DOHH2 (cell line): ENCODE measurements around the gene RIT2.

ENCODE experiments used
- H3F3A ChIP-seq: fragments of 200-600 bp; sonication (generic), shearing (Covaris generic); 2 replicates; pipeline ENCODE4 v1.6.0; 2016; ENCODE audit warnings: antibody characterized with exemption, mild to moderate bottlenecking; ENCODE audit not compliant: control insufficient read depth, insufficient read depth
- H3K27ac ChIP-seq: fragments of 200-600 bp; sonication (generic); 2 replicates; pipeline ENCODE4 v1.5.1; 2014; ENCODE audit warnings: low read depth, mild to moderate bottlenecking, low read length, moderate library complexity
- H3K27me3 ChIP-seq: fragments of 200-600 bp; sonication (generic); 2 replicates; pipeline ENCODE4 v1.6.1; 2014; ENCODE audit warnings: mild to moderate bottlenecking, low read length, mixed read lengths; ENCODE audit not compliant: control insufficient read depth
- H3K36me3 ChIP-seq: fragments of 200-600 bp; sonication (generic); 2 replicates; pipeline ENCODE4 v1.6.1; 2014; ENCODE audit warnings: mild to moderate bottlenecking, low read length, moderate library complexity, mixed read lengths; ENCODE audit not compliant: control insufficient read depth
- H3K4me1 ChIP-seq: fragments of 200-600 bp; sonication (generic); 2 replicates; pipeline ENCODE4 v1.6.1; 2014; ENCODE audit warnings: mild to moderate bottlenecking, low read length, mixed read lengths; ENCODE audit not compliant: control insufficient read depth
- H3K4me2 ChIP-seq: fragments of 200-600 bp; sonication (generic); 2 replicates; pipeline ENCODE4 v1.6.0; 2014; ENCODE audit warnings: mild to moderate bottlenecking, low read length, moderate library complexity
- H3K4me3 ChIP-seq: fragments of 200-600 bp; sonication (generic); 2 replicates; pipeline ENCODE4 v1.5.1; 2014; ENCODE audit warnings: mild to moderate bottlenecking, low read length, mixed read lengths
- H3K79me2 ChIP-seq: fragments of 200-600 bp; sonication (generic); 2 replicates; pipeline ENCODE4 v1.6.1; 2014; ENCODE audit warnings: mild to moderate bottlenecking, low read length, mixed read lengths; ENCODE audit not compliant: control insufficient read depth
- H3K9me2 ChIP-seq: fragments of 200-600 bp; sonication (generic); replicated peaks from 2 replicates; pipeline ENCODE4 v1.6.1; 2014; ENCODE audit warnings: mild to moderate bottlenecking, low read length, mixed read lengths; ENCODE audit not compliant: control insufficient read depth
- H3K9me3 ChIP-seq: fragments of 200-600 bp; sonication (generic); 2 replicates; pipeline ENCODE4 v1.6.1; 2014; ENCODE audit warnings: antibody characterized with exemption, low read length, mixed read lengths; ENCODE audit not compliant: control insufficient read depth, insufficient read depth
- H4K20me1 ChIP-seq: fragments of 200-600 bp; sonication (generic); 2 replicates; pipeline ENCODE4 v1.6.0; 2014; ENCODE audit warnings: low read depth, mild to moderate bottlenecking, antibody characterized with exemption, low read length, moderate library complexity; ENCODE audit not compliant: control insufficient read depth, insufficient read depth
- CTCF ChIP-seq: fragments of 200-600 bp; sonication (generic); IDR thresholded peaks from one replicate; pipeline ENCODE4 v1.5.1; 2014; ENCODE audit warnings: antibody characterized with exemption, mild to moderate bottlenecking, low read depth, low read length; ENCODE audit not compliant: poor library complexity, severe bottlenecking
- EZH2phosphoT487 ChIP-seq: fragments of 200-600 bp; sonication (generic); IDR thresholded peaks from 2 replicates; pipeline ENCODE4 v1.6.1; 2017; ENCODE audit warnings: borderline replicate concordance, mild to moderate bottlenecking, antibody characterized with exemption, low read length, moderate library complexity, mixed read lengths

RIT2 gene

GRCh38 chr18:42784632-42785031 is 330.9 kb downstream of the RIT2 start:
- no peaks in the 10 kb centered on the region for H3K27me3 ChIP-seq
- H3K36me3 ChIP-seq = no peaks in the 10 kb centered on the region
- no peaks in the 10 kb centered on the region for H3K9me2 ChIP-seq
- no peaks in the 10 kb centered on the region for H3K9me3 ChIP-seq
- no peaks in the 10 kb centered on the region for H3F3A ChIP-seq
- no peak overlapping the region for H3K4me2 ChIP-seq
- no peaks in the 10 kb centered on the region for H4K20me1 ChIP-seq
- no peaks in the 10 kb centered on the region for H3K79me2 ChIP-seq
- no peak overlapping the region for H3K27ac ChIP-seq
- no peak overlapping the region for H3K4me3 ChIP-seq
- TF ChIP-seq EZH2phosphoT487 (no peak), CTCF (no peak)
- H3K4me1 ChIP-seq = no peaks in the 10 kb centered on the region

- H3K79me2 ChIP-seq = no peaks in the 10 kb centered on the region
- H3K9me2 ChIP-seq = no peaks in the 10 kb centered on the region
- H3K4me3 ChIP-seq = no peak overlapping the region
- no peaks in the 10 kb centered on the region for H3K9me3 ChIP-seq
- no peaks in the 10 kb centered on the region for H3F3A ChIP-seq
- no peaks in the 10 kb centered on the region for H3K27me3 ChIP-seq
- H3K36me3 ChIP-seq = no peaks in the 10 kb centered on the region
- no peak for TF ChIP-seq EZH2phosphoT487
- TF ChIP-seq CTCF = no peak
- H3K27ac ChIP-seq = no peak overlapping the region
- no peaks in the 10 kb centered on the region for H3K4me1 ChIP-seq
- no peak overlapping the region for H3K4me2 ChIP-seq
- H4K20me1 ChIP-seq = no peaks in the 10 kb centered on the region
Observed at GRCh38 chr18:42782929-42783328, 332.6 kb downstream of the RIT2 start.

GRCh38 chr18:42781298-42781815 is 334.1 kb downstream of the RIT2 start:
- Histone ChIP-seq H3K4me2 (no peak overlapping the region), H3K27ac (no peak overlapping the region), H3K4me1 (no peaks in the 10 kb centered on the region), H3K9me3 (no peaks in the 10 kb centered on the region), H3K9me2 (no peaks in the 10 kb centered on the region), H3K27me3 (no peaks in the 10 kb centered on the region), H4K20me1 (no peaks in the 10 kb centered on the region), H3K79me2 (no peaks in the 10 kb centered on the region), H3K4me3 (no peak overlapping the region), H3K36me3 (no peaks in the 10 kb centered on the region), H3F3A (no peaks in the 10 kb centered on the region)
- TF ChIP-seq EZH2phosphoT487 = no peak
- no peak for TF ChIP-seq CTCF
